ENCODE measurements around the gene IST1.

GRCh38 chr16:71867939-71868338, 27.4 kb upstream of the IST1 start:
- TF ChIP-seq EZH2 (IDR thresholded peaks at IDR 0.05; ENCODE audit: low read length, missing control alignments) (no peak), CTCF (conservative IDR thresholded peaks at IDR 0.05 in 1 of 2, IDR thresholded peaks at IDR 0.05 in 1 of 2; ENCODE audit: low read depth in 1 of 2, low read length in 2 of 2) (no peak)

Measured in fibroblast of lung (primary cell).